Stomach (tissue), 4 donors: ENCODE data around the gene SLC12A7.

Experiments
- CTCF ChIP-seq, 7 experiments: fragments of 450-650 bp in 4 of 7; fragments of 200-600 bp in 3 of 7; sonication (generic) in 3 of 7; IDR thresholded peaks; one replicate each; pipeline ENCODE4 v1.5.1; 2016 to 2019; ENCODE audit warnings: antibody characterized with exemption in 7 of 7, control low read depth in 2 of 7, mild to moderate bottlenecking in 1 of 7
- POLR2A ChIP-seq, 4 donors: fragments of 450-650 bp; IDR thresholded peaks; one replicate each; pipeline ENCODE4 v1.6.1; 2016; ENCODE audit warnings: antibody characterized with exemption in 4 of 4, control low read depth in 2 of 4, mild to moderate bottlenecking in 1 of 4, moderate library complexity in 1 of 4

DNA sequence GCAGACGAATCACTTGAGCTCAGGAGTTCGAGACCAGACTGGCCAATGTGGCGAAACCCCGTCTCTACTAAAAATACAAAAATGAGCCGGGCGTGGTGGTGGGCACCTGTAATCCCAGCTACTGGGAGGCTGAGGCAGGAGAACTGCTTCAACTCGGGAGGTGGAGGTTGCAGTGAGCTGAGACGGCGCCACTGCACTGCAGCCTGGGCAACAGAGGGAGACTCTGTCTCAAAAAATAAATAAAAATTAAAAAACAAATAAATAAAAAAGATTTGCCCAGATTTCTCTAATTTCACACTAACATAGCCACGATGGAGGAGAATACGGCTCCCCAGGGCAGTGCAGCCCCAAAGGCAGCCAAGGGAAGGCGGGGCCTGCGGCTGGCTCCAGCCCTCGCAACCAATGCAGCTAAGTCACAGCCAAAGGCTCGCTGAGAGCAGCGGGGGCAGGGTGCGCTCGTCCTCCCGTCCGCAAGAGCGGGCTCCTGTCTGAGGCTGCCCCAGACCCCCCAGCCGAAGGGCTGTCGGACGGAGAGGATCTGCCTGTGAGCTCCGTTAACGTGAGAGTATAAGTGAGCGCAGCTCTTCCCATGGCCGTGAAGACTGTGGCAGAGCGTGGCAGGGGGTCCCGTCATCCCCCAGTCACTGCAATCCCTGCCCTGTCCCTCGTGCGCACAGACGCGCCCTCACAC, 43.5 kb downstream of the SLC12A7 start:
- TF ChIP-seq CTCF (IDR thresholded peaks at IDR 0.05) (no peak), POLR2A (IDR thresholded peaks at IDR 0.05) (no peak)
